ENCODE data around the gene CASP10. TPM values are rescaled to one million over a fixed set of nuclear protein-coding genes. Genes with fewer than 3 reads are reported as not detected.

Gene CASP10
- total RNA-seq, 4 donors from 2014 or later = 13.5 to 47.0 (median 15.3) TPM

DNA sequence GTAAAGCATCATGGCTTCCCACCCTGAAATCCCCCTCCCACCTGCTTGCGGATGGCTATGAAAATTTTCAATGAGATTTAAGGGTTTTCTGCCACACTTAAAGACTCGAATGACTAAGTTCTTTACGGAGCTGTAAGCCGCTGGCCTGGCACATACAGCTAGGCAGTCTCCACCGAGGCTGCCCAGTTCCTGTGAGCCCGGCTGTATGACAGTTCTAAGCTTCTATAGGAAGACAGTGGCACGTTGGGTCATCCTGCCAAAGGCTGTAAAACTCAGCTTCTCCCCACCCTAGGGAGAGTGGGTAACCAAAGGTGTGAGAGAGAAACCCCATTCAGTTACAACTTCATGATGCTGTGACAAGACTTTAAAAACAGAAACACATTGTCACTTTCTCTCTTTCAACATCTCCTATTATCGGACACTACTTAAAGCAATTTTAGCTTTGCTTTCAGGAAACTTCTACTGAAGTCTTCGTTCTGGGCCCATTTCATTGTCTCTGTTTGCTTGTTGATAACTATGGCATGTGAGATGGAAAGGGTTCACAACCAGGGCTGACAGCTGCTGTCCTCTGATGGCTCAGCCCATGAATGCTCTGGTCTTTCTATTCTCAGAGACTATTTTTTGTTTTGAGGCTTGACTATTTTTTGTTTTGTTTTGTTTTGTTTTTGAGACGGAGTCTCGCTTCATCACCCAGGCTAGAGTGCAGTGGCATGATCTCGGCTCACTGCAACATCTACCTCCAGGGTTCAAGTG lies 84.5 kb downstream of the CASP10 start:
- DNase-seq (ENCODE audit: low spot score) (no peak), ATAC-seq (ENCODE audit: low FRiP score) (no peak)
- TF ChIP-seq, protein P1, sequence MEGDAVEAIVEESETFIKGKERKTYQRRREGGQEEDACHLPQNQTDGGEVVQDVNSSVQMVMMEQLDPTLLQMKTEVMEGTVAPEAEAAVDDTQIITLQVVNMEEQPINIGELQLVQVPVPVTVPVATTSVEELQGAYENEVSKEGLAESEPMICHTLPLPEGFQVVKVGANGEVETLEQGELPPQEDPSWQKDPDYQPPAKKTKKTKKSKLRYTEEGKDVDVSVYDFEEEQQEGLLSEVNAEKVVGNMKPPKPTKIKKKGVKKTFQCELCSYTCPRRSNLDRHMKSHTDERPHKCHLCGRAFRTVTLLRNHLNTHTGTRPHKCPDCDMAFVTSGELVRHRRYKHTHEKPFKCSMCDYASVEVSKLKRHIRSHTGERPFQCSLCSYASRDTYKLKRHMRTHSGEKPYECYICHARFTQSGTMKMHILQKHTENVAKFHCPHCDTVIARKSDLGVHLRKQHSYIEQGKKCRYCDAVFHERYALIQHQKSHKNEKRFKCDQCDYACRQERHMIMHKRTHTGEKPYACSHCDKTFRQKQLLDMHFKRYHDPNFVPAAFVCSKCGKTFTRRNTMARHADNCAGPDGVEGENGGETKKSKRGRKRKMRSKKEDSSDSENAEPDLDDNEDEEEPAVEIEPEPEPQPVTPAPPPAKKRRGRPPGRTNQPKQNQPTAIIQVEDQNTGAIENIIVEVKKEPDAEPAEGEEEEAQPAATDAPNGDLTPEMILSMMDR (IDR thresholded peaks at IDR 0.05) = no peak

DNA sequence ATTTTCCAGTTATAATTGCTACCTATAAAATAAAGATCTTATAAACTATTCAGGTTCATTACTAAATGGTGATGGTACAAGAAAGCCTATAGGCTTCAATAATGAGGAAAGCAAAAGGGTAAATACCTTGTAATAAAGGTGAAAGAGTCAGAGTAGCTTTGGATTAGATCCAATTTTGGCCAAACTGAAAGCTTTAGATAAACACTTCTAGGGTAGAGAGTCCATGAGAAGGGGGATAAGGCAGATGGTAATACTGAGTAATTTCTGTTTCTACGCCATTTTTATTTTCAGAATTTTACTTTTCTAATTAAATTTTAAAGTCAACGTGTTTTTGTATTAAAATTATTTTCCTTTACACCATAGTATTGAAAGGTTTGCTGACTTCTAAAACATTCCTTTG lies 86.8 kb downstream of the CASP10 start:
- TF ChIP-seq, protein P1 (IDR thresholded peaks at IDR 0.05) = no peak
- ATAC-seq (ENCODE audit: low FRiP score) = no peak
- DNase-seq (ENCODE audit: low spot score) = no peak

DNA sequence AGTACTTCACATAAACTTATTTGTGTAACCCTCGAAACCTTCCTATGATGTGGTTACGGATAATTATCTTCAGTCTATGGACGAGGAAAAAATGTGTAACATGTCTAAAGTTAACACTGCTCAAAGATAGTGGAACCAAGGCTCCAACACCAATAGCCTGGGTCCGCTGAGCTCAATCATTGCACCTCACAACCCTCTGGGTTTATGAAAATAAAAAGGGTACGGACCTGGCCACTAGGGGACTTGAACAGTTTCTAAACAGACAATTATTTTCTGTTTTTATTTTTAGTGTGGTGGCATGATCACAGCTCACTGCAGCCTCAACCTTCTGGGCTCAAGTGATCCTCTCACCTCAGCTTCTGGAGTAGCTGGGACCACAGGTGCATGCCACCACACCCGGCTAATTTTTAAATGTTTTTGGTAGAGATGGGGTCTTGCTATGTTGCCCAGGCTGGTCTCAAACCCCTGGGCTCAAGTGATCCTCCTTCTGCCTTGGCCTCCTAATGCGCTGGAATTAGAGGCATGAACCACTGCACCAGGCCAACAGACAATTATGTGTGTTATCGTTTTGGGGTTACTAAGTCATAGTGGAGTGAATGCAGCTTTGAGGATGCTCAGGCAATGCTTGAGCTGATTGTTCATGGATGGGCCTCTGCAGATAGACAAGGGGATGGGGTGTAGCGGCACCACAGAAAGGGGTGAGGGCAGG lies 87.5 kb downstream of the CASP10 start:
- no peak for ATAC-seq (ENCODE audit: low FRiP score)
- no peak for DNase-seq (ENCODE audit: low spot score)
- TF ChIP-seq, protein P1 (IDR thresholded peaks at IDR 0.05) = no peak

DNA sequence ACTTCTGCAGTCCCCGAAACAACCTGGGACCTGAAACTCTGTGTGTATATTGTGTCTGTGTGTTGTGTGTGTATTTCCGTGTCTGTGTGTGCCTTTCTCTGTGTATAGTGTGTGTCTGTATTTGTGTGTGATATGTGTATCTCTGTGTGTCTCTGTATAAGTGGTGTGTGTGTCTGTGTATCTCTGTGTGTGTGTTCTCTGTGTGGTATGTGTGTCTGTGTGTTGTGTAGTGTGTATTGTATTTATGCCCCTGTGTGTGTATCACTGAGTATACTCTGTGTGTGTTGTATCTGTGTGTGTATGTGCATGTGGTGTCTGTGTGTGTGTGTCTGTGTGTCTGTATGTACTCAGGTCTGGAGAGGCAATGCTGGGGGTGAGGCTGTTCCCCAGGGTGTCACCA lies 89.0 kb downstream of the CASP10 start:
- TF ChIP-seq, protein P1 (IDR thresholded peaks at IDR 0.05) = no peak
- no peak for DNase-seq (ENCODE audit: low spot score)
- ATAC-seq (ENCODE audit: low FRiP score) = no peak

DNA sequence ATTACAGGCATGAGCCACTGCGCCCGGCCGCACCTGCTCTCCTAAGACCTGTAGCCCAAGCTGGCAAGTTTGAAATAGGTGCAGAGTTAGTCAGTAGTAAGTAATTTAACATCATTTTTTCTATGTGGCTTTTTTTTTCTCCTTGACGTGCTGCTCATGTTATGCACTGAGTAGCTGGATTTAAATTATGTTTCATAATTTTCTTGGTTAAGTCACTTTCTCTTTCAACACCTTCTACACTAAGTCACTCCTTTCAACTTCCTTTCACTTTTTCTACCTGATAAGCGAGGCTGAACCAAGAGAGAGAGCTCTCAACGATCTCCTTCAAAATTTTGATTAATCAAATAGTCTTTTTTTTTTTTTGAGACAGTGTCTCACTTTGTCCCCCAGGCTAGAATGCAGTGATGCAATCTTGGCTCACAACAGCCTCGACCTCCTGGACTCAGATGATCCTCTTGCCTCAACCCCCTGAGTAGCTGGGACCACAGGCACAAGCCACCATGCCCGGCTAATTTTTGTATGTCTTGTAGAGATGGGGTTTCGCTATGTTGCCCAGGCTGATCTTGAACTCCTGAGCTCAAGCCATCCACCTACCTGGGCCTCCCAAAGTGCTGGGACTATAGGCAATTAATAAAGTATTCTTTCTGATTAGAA lies 90.5 kb downstream of the CASP10 start:
- DNase-seq (ENCODE audit: low spot score) (no peak), ATAC-seq (ENCODE audit: low FRiP score) (no peak)
- TF ChIP-seq, protein P1 (IDR thresholded peaks at IDR 0.05) = no peak

DNA sequence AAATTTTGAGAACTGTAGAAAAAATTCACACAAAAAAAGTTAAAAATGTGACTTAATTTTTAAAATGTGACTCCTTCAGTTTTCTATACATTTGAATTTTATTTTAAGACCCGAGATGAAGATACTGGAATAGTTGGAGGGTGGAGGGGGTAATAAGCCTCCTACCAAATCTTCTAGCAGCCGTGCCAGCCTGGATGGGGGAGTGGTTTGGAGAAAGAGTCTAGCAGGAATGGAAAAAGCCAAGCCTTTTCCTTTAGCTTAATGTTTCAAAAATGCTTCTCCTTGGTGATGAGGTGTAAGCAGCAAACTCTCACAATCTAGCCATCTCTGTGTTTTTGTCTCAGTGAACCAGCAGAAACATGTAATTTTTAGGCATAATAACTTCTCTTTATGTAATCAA lies 92.1 kb downstream of the CASP10 start:
- DNase-seq (ENCODE audit: low spot score) (no peak), ATAC-seq (ENCODE audit: low FRiP score) (no peak)
- TF ChIP-seq, protein P1 (IDR thresholded peaks at IDR 0.05) = no peak
